NCI-H2196 treated with DMSO at 0.1 percent for 48 hours (cell line): Measurements from ENCODE around the gene MS4A15.
"Not testable (repeated sequence)": the region's sequence is repeated elsewhere in the genome, so short reads cannot be mapped to it uniquely, and the experiment has no call there.

Experiments used
- DNase-seq: peaks from one replicate; lab custom pipeline; 2025; ENCODE audit not compliant: unreplicated experiment; lab: John Stamatoyannopoulos, UW

The MS4A15 gene

GRCh38 chr11:60801194-60801593 lies 44.5 kb downstream of the MS4A15 start:
- DNase-seq: no peak

- DNase-seq: no peak
Measured at GRCh38 chr11:60803273-60803936, 46.7 kb downstream of the MS4A15 start.

- no peak for DNase-seq
Measured at GRCh38 chr11:60809249-60809648, 52.6 kb downstream of the MS4A15 start.

GRCh38 chr11:60809691-60810090 lies 53.0 kb downstream of the MS4A15 start:
- no peak for DNase-seq

GRCh38 chr11:60810151-60810550 lies 53.5 kb downstream of the MS4A15 start:
- DNase-seq: no peak

- DNase-seq: no peak
Measured at GRCh38 chr11:60810569-60810968, 53.9 kb downstream of the MS4A15 start.

- no peak for DNase-seq
Measured at GRCh38 chr11:60813324-60813723, 56.7 kb downstream of the MS4A15 start.

GRCh38 chr11:60814112-60814511 lies 57.4 kb downstream of the MS4A15 start:
- no peak for DNase-seq

- no peak for DNase-seq
Measured at GRCh38 chr11:60816590-60817157, 60.0 kb downstream of the MS4A15 start.

- no peak for DNase-seq
Measured at GRCh38 chr11:60818057-60818456, 61.4 kb downstream of the MS4A15 start.

- no peak for DNase-seq
Measured at GRCh38 chr11:60821827-60822599, 65.3 kb downstream of the MS4A15 start.

- not testable (repeated sequence) for DNase-seq
Measured at GRCh38 chr11:60823745-60824306, 67.2 kb downstream of the MS4A15 start.

- DNase-seq: no peak
Measured at GRCh38 chr11:60825118-60825517, 68.5 kb downstream of the MS4A15 start.

- DNase-seq: no peak
Measured at GRCh38 chr11:60825790-60826189, 69.1 kb downstream of the MS4A15 start.
